Kidney glomerular epithelial cell (primary cell): ENCODE results near the gene MSRB1.

ENCODE experiments used
- DNase-seq: peaks from one replicate; lab custom pipeline; 2025; lab: John Stamatoyannopoulos, UW

The MSRB1 gene, protein sequence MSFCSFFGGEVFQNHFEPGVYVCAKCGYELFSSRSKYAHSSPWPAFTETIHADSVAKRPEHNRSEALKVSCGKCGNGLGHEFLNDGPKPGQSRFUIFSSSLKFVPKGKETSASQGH

GRCh38 chr16:1942810-1943726 lies at the start of gene MSRB1:
TSS of gene MSRB1 (minus strand) at chr16:1943199. CDS start at chr16:1943156, 43 bp downstream.
- DNase-seq: peak; percentile 98

DNA sequence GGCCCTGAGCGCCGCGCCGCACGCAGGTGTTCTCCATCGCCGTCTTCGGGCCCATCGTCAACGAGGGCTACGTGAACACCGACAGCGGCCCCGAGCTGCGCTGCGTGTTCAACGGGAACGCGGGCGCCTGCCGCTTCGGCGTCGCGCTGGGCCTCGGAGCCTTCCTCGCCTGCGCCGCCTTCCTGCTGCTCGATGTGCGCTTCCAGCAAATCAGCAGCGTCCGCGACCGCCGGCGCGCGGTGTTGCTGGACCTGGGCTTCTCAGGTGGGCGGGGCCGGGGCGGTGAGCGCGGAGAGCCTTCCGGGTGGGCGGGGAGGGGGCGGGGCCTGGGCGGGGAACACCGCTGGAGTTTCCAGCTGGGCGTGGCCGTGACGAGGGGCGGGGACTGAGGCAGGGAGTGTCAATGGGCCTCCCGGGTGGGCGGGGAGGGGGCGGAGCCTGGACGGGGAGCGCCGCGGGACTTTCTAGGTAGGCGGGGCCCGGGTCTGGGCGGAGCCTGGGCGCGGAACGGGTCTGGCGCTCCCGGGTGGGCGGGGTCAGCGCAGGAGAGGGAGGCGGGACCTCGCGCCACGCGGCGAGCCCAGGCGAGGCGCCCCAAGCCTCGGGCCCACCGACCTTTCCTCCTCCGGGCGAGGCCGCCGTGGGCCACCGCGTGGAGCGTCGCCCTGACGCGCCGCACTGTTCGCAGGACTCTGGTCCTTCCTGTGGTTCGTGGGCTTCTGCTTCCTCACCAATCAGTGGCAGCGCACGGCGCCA lies 49.1 kb upstream of the MSRB1 start:
- peak; percentile 75 for DNase-seq

GRCh38 chr16:1991588-1991947 lies 48.6 kb upstream of the MSRB1 start:
- no peak for DNase-seq

- DNase-seq: no peak
Measured at GRCh38 chr16:1991135-1991551, 48.1 kb upstream of the MSRB1 start.

DNA sequence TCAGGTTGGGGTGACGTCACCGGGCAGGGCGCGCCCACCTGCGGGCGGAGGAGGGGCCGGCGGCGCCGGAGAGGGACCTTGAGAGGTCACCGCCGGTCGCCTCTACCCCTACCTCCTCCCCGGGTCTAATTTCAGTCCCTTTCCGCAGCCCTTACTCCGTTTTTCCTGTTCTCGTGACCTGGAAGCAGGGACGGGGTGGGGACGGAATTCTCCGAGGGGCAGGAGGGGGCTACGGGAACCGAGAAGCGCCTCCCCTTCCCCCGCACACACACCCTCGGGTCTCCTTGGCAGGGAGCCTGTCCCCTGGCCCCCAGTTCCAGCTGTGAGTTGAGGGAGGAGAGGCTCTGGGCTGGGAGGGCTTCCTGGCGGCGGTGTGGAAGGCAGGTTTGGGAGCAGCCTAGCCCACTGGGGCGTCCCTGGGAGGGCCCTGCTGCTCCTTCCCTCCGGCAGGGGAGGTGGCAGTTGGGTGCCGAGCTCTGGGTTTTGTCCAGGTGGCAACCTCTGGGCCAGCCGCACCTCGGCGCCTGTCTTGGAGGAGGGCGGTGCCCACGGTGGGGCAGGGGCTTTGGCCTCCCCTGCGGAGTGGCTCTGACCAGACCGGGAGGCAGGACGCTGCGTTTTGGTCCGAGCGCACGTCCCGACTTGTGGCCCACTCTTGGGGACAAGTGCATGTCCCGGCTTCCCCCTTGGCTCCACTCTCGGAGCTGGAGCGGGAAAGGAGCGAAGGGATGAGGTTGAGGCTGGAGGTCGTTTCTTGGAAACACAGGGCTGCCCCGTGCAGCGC lies 47.5 kb upstream of the MSRB1 start:
- DNase-seq: no peak

- DNase-seq: no peak
Measured at GRCh38 chr16:1990101-1990350, 47.0 kb upstream of the MSRB1 start.

GRCh38 chr16:1989209-1990100 lies 46.5 kb upstream of the MSRB1 start, which contains the start of gene SYNGR3:
TSS of gene SYNGR3 (plus strand) at chr16:1989970. CDS start at chr16:1990103, 133 bp downstream.
- no peak for DNase-seq

GRCh38 chr16:1987198-1987597 lies 44.2 kb upstream of the MSRB1 start:
- no peak for DNase-seq

GRCh38 chr16:1985466-1986150 lies 42.6 kb upstream of the MSRB1 start:
- DNase-seq: no peak

DNA sequence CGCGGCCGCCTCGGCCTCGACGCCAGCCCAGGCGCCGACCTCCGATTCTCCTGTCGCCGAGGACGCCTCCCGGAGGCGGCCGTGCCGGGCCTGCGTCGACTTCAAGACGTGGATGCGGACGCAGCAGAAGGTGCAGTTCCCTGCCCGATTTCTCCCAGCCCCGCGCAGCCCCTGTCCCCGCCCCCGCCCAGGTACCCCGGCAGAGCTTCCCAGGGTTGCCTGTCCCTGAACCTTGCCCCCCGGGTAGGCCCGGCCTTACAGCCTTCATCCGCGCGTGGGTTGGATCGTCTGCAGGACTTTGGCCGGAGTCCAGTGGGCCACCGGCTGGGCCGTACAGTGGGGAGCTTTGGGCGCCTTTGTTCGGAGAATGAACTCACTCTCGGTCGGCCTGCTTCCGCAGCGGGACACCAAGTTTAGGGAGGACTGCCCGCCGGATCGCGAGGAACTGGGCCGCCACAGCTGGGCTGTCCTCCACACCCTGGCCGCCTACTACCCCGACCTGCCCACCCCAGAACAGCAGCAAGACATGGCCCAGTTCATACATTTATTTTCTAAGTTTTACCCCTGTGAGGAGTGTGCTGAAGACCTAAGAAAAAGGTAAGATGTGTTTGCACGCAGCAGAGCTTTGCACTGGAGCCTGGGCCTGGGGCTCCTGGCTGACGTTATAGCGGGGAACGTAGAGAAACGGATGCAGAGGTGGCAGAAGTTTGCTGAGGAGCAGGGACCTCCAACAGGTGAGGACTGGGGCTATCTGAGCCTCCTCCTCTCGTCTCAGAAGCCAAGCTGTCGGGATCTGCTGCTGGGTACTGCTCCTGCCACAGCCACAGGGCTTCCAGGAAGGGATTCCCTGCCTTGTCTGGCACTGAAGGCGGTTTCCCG lies 41.6 kb upstream of the MSRB1 start:
- DNase-seq: no peak

GRCh38 chr16:1983544-1984346 lies 40.7 kb upstream of the MSRB1 start, which contains the start of gene GFER:
TSS of gene GFER (plus strand) at chr16:1984193. CDS start at chr16:1984219, 26 bp downstream.
- peak; percentile 77 for DNase-seq

- DNase-seq: no peak
Measured at GRCh38 chr16:1982991-1983543, 40.1 kb upstream of the MSRB1 start.

- DNase-seq: no peak
Measured at GRCh38 chr16:1982013-1982433, 39.0 kb upstream of the MSRB1 start.

GRCh38 chr16:1981398-1981836 lies 38.4 kb upstream of the MSRB1 start, which contains the start of gene NOXO1:
TSS of gene NOXO1 (minus strand) at chr16:1981469. CDS start at chr16:1981179, 290 bp downstream.
- DNase-seq: no peak

DNA sequence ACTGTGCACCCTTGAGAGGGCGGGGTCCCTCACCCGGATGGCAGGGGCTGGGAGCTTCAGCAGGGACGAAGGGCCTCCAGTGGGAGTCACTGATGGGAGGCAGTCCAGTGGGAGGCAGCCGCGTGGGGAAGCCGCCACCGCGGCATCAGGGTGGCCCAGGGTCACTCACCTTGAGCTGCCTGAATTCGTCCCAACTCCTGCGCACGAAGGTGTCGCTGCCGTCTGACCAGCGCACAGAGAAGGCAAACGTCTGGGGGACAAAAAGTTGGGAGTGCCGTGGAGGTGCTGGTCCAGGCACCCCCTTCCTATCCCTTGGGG lies 37.7 kb upstream of the MSRB1 start:
- no peak for DNase-seq

GRCh38 chr16:1980030-1980769 lies 37.2 kb upstream of the MSRB1 start:
- no peak for DNase-seq

DNA sequence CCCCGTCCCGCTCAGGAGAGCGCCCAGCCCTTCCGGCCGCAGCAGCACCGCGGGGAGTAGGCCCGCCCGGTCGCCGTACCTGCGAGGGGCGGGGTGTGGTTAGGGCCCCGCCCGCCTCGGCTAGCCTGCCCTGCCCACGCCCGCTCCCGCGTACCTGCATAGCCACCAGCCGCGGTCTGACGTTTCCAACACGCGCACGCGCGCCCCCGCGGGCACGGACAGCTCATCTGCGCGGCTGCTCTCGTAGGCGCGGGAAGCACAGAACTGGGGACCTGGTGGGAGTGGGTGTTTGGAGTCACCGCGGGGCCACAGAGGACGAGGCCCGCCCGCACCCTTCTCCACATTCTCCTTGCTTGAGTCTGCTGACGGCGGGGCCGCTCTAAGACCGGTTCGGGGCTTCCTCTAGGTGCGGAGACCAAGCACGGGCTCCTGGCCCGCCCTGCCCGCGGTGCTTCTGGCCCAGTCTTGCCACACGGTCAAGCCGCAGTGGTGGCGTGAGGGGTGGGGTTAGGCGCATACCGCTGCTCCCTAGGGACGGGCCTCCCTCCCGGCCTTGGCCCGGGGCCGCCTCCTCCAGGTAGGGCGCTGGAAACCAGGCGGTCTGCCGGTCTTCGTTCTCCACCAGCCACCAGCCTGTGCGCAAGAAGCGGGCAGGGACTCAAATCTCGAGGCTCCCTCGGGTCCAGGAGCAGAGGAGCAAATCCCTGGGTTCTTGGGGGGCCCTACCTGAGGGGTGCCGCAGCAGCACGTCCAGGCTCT lies 36.5 kb upstream of the MSRB1 start:
- DNase-seq: no peak
